Measurements from ENCODE around the gene COQ8A. TPM values are rescaled to one million over a fixed set of nuclear protein-coding genes. Genes with fewer than 3 reads are reported as not detected.
"Not testable (repeated sequence)": the region's sequence is repeated elsewhere in the genome, so short reads cannot be mapped to it uniquely, and the experiment has no call there.

The COQ8A gene
- total and polyA plus RNA-seq, 4 experiments from 2014 or later, result 43.5 to 70.7 (median 59.3) TPM

DNA sequence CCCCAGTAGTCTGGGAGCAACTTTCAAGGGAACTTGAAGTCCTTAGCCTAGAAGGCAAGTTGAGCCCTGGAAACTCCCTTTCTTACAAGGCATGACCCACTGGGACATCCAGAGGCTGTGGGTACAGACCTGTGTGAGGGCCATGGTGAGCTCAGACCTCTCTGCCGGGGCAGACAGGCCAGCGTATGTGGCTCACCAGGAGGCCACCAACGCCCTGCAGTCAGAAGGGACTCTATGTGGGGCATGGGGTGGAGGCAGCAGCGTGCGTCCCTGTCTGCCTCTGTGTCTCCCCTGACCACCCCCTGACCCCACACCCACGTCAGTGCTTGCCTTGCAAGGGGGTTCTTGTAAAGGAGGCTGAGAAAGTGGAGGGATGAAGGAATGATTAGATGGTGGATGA is 10.8 kb downstream of the COQ8A start:
- Mint-ChIP-seq H3K9me3 (peaks cover 0 to 4% (median 0%) of the 10 kb centered on the region in 8 donors), H3K27me3 (no peaks in the 10 kb centered on the region), H3K27ac (no peak overlapping the region), H3K4me1 (peaks cover 8 to 46% (median 30%) of the 10 kb centered on the region in 4 donors), H3K36me3 (peaks cover 19 to 25% of the 10 kb centered on the region in 2 donors), H3K4me3 (no peak overlapping the region)
- no peak overlapping the region for H3K4me3 ChIP-seq (ENCODE audit: low read length in 2 of 2)
- POLR2A ChIA-PET (ENCODE audit: partially characterized antibody), result no interaction called here
- CTCF ChIA-PET (ENCODE audit: partially characterized antibody), result no interaction called here
- no peaks in the 10 kb centered on the region for H3K27me3 ChIP-seq (ENCODE audit: insufficient read depth, low read length)
- no peaks in the 10 kb centered on the region for H3K9me3 ChIP-seq (ENCODE audit: control insufficient read depth in 1 of 2, low read length in 2 of 2)
- H3K27ac ChIP-seq (ENCODE audit: low read depth, low read length), result no peak overlapping the region
- no peaks in the 10 kb centered on the region for H3K4me1 ChIP-seq (ENCODE audit: insufficient read depth, low read length)
- H3K36me3 ChIP-seq (ENCODE audit: insufficient read depth, low read length), result no peaks in the 10 kb centered on the region
- intact Hi-C loops (cut with micrococcal nuclease), result no loop called here
- no peak for DNase-seq

DNA sequence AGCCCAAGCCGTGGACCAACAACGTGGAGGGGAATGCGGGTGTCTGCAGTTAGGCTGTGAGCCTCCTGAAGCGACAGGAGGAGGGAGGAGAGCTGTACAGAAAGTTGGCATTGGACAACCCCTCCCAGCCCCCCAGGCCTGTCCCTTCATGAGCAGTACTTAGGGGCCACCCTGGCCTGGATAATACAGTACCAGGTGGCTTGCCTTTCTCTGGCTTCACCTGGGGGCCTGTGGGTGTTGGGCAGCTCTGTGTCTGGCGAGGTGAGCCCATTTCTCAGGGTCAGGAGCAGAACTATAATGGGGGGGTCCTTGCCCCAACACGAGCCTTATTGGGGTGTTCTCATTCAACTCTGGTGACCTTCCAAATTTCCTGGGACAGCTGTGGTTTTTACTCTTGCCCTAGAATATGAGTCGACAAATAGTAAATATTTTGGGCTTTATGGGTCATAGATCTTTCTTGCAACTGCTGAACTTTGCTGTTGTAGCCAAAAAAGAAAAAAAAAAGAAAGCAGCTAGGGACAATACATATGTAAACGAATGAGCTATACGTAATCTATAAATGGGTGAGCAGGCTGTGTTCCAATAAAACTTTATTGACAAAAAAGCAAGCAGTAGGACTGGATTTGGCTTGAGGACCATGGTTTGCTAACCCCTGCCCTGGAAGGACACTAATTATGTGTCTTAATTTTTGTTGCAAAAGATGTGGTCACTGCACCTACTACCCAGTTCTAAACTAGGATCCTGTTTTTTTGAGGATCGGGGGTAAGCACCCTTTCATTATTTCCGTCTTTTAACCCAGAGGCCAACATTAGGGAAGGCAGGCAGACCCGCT is 11.4 kb downstream of the COQ8A start:
- no peak overlapping the region for H3K27ac Mint-ChIP-seq
- ChIA-PET POLR2A (ENCODE audit: partially characterized antibody) (no interaction called here), CTCF (ENCODE audit: partially characterized antibody) (interaction anchor here (0.5 kb wide), 1 partner anchor 13 kb away, joined by 3 read pairs; no protein-coding TSS in a partner anchor)

DNA sequence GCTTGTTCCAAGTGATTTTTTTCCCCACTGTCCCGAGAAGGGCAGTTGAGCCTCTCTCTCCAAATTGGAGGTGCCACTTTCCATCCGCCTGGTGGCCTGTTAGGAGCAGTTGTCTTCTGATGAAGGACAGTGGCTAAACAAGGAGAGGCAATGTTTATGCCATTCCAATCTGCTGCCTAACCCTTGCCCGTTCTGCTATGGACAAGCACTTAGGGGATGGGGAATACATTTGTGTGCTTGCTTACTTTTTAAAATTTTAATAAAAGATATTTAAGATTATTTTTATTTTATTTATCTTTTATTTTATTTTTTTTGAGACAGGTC is 12.0 kb downstream of the COQ8A start:
- H3K36me3 Mint-ChIP-seq, result peaks cover 19 to 28% of the 10 kb centered on the region in 2 donors
- Histone ChIP-seq H3K4me1 (ENCODE audit: insufficient read depth, low read length) (no peaks in the 10 kb centered on the region), H3K27ac (ENCODE audit: low read depth, low read length) (no peak overlapping the region), H3K36me3 (ENCODE audit: insufficient read depth, low read length) (no peaks in the 10 kb centered on the region), H3K9me3 (ENCODE audit: control insufficient read depth in 1 of 2, low read length in 2 of 2) (no peaks in the 10 kb centered on the region), H3K4me3 (ENCODE audit: low read length in 2 of 2) (no peak overlapping the region), H3K27me3 (ENCODE audit: insufficient read depth, low read length) (no peaks in the 10 kb centered on the region)
- no peak overlapping the region for H3K4me3 Mint-ChIP-seq
- ChIA-PET POLR2A (ENCODE audit: partially characterized antibody) (no interaction called here), CTCF (ENCODE audit: partially characterized antibody) (no interaction called here)
- no peak overlapping the region for H3K27ac Mint-ChIP-seq
- intact Hi-C loops (cut with micrococcal nuclease), result no loop called here
- H3K27me3 Mint-ChIP-seq, result no peaks in the 10 kb centered on the region
- H3K9me3 Mint-ChIP-seq, result peaks cover 0 to 4% (median 0%) of the 10 kb centered on the region in 8 donors
- H3K4me1 Mint-ChIP-seq, result peaks cover 6 to 34% (median 22%) of the 10 kb centered on the region in 4 donors
- no peak for DNase-seq

More for the DNA sequence above, 11.4 kb downstream of the COQ8A start:
- Histone ChIP-seq H3K4me1 (ENCODE audit: insufficient read depth, low read length) (no peaks in the 10 kb centered on the region), H3K27ac (ENCODE audit: low read depth, low read length) (no peak overlapping the region), H3K27me3 (ENCODE audit: insufficient read depth, low read length) (no peaks in the 10 kb centered on the region), H3K4me3 (ENCODE audit: low read length in 2 of 2) (no peak overlapping the region), H3K9me3 (ENCODE audit: control insufficient read depth in 1 of 2, low read length in 2 of 2) (no peaks in the 10 kb centered on the region), H3K36me3 (ENCODE audit: insufficient read depth, low read length) (no peaks in the 10 kb centered on the region)
- peaks cover 19 to 25% of the 10 kb centered on the region in 2 donors for H3K36me3 Mint-ChIP-seq
- no peak for DNase-seq
- intact Hi-C loops (cut with micrococcal nuclease), result no loop called here
- H3K4me3 Mint-ChIP-seq, result no peak overlapping the region
- H3K9me3 Mint-ChIP-seq, result peaks cover 0 to 4% (median 0%) of the 10 kb centered on the region in 8 donors
- no peaks in the 10 kb centered on the region for H3K27me3 Mint-ChIP-seq
- H3K4me1 Mint-ChIP-seq, result peaks cover 7 to 40% (median 24%) of the 10 kb centered on the region in 4 donors

DNA sequence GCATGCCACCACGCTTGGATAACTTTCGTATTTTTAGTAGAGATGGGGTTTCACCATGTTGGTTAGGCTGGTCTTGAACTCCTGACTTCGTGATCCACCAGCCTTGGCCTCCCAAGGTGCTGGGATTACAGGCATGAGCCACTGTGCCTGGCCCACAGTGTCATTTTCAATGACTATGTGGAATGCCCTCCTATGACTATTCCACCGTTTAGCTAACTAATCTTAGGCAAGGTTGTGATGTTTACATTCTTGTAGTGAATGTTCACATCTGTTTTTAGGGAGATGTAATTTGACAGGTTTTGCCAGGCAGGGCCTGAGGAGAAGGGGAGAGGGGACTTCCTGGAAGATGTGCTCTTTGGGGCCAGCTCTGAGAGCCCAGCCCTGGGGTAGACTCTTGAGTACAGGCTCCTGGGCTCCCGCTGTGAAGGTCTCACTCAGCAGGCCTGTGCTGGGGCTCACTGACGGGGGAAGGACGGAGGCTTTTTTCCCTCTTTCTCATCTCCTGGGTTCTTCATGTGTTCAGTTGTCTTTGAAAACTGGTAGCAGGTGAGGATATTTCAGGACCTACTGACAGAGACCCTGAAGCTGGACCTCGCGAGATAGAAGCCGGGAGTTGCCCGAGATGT is 13.2 kb downstream of the COQ8A start:
- DNase-seq, result no peak
- Mint-ChIP-seq H3K36me3 (peaks cover 23 to 37% of the 10 kb centered on the region in 2 donors), H3K27ac (peak overlapping the region in 1 of 7 donors; percentile 48), H3K9me3 (peaks cover 0 to 1% (median 0%) of the 10 kb centered on the region in 8 donors), H3K4me3 (no peak overlapping the region), H3K4me1 (peaks cover 11 to 37% (median 27%) of the 10 kb centered on the region in 4 donors), H3K27me3 (no peaks in the 10 kb centered on the region)
- Histone ChIP-seq H3K4me1 (ENCODE audit: insufficient read depth, low read length) (no peaks in the 10 kb centered on the region), H3K36me3 (ENCODE audit: insufficient read depth, low read length) (no peaks in the 10 kb centered on the region), H3K4me3 (ENCODE audit: low read length in 2 of 2) (no peak overlapping the region), H3K9me3 (ENCODE audit: control insufficient read depth in 1 of 2, low read length in 2 of 2) (no peaks in the 10 kb centered on the region), H3K27ac (ENCODE audit: low read depth, low read length) (no peak overlapping the region), H3K27me3 (ENCODE audit: insufficient read depth, low read length) (no peaks in the 10 kb centered on the region)
- CTCF ChIA-PET (ENCODE audit: partially characterized antibody), result no interaction called here
- intact Hi-C loops (cut with micrococcal nuclease), result no loop called here
- POLR2A ChIA-PET (ENCODE audit: partially characterized antibody), result no interaction called here

DNA sequence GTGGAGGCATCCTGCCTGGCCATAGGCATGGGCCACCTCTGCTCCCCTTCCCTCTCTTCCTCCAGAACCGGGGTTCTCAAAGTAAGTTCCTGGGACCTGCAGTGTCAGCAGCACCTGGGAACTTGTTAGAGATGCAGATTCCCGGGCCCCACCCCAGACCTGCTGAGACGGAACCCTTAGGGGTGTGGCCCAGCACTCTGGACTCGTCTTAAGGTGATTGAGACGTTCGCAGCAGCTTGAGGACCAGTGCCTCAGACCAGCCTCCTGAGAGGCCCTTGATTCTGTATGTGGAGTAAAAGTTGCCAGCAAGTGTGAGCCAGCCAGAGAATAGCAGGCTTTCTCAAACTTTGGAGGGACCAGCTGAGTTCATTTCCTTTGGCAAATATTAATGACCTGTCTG is 14.2 kb downstream of the COQ8A start:
- CTCF ChIA-PET (ENCODE audit: partially characterized antibody), result no interaction called here

DNA sequence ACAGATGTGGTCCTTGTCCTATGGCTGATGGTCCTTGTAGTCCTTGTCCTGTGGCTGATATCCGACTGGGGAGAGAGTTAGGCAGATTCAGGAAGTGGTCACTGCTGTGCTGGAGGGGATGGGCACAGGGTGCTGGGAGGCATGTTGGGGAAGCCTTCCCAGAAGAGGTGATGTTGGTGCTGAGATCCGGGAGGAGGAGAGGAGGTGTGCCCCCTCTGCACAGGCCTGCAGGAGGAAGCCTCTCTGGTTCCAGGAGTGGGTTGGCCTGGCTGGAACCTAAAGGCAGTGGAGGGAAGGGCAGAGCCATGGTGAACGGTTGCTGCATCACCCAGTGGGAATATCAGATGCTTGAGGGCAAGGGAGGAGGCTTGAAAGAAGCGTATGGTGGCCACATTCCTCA is 14.7 kb downstream of the COQ8A start:
- DNase-seq, result no peak
- ChIA-PET CTCF (ENCODE audit: partially characterized antibody) (no interaction called here), POLR2A (ENCODE audit: partially characterized antibody) (no interaction called here)
- no peaks in the 10 kb centered on the region for H3K27me3 ChIP-seq (ENCODE audit: insufficient read depth, low read length)
- peaks cover 0 to 1% (median 0%) of the 10 kb centered on the region in 8 donors for H3K9me3 Mint-ChIP-seq
- no peak overlapping the region for H3K27ac ChIP-seq (ENCODE audit: low read depth, low read length)
- peaks cover 16 to 41% (median 35%) of the 10 kb centered on the region in 4 donors for H3K4me1 Mint-ChIP-seq
- intact Hi-C loops (cut with micrococcal nuclease), result no loop called here
- no peak overlapping the region for H3K4me3 Mint-ChIP-seq
- H3K4me3 ChIP-seq (ENCODE audit: low read length in 2 of 2), result no peak overlapping the region
- H3K27me3 Mint-ChIP-seq, result no peaks in the 10 kb centered on the region
- H3K27ac Mint-ChIP-seq, result peak overlapping the region in 1 of 7 donors; percentile 29
- peaks cover 22 to 32% of the 10 kb centered on the region in 2 donors for H3K36me3 Mint-ChIP-seq
- no peaks in the 10 kb centered on the region for H3K9me3 ChIP-seq (ENCODE audit: control insufficient read depth in 1 of 2, low read length in 2 of 2)
- peaks cover 7% of the 10 kb centered on the region for H3K4me1 ChIP-seq (ENCODE audit: insufficient read depth, low read length)
- no peaks in the 10 kb centered on the region for H3K36me3 ChIP-seq (ENCODE audit: insufficient read depth, low read length)

More for the DNA sequence above, 14.2 kb downstream of the COQ8A start:
- Histone ChIP-seq H3K36me3 (ENCODE audit: insufficient read depth, low read length) (no peaks in the 10 kb centered on the region), H3K27ac (ENCODE audit: low read depth, low read length) (no peak overlapping the region), H3K4me1 (ENCODE audit: insufficient read depth, low read length) (peaks cover 4% of the 10 kb centered on the region), H3K9me3 (ENCODE audit: control insufficient read depth in 1 of 2, low read length in 2 of 2) (no peaks in the 10 kb centered on the region), H3K4me3 (ENCODE audit: low read length in 2 of 2) (no peak overlapping the region), H3K27me3 (ENCODE audit: insufficient read depth, low read length) (no peaks in the 10 kb centered on the region)
- H3K4me3 Mint-ChIP-seq, result no peak overlapping the region
- DNase-seq, result no peak
- POLR2A ChIA-PET (ENCODE audit: partially characterized antibody), result no interaction called here
- peaks cover 23 to 32% of the 10 kb centered on the region in 2 donors for H3K36me3 Mint-ChIP-seq
- H3K9me3 Mint-ChIP-seq, result peaks cover 0 to 1% (median 0%) of the 10 kb centered on the region in 8 donors
- no peaks in the 10 kb centered on the region for H3K27me3 Mint-ChIP-seq
- intact Hi-C loops (cut with micrococcal nuclease), result no loop called here
- peaks cover 13 to 37% (median 31%) of the 10 kb centered on the region in 4 donors for H3K4me1 Mint-ChIP-seq
- no peak overlapping the region for H3K27ac Mint-ChIP-seq

DNA sequence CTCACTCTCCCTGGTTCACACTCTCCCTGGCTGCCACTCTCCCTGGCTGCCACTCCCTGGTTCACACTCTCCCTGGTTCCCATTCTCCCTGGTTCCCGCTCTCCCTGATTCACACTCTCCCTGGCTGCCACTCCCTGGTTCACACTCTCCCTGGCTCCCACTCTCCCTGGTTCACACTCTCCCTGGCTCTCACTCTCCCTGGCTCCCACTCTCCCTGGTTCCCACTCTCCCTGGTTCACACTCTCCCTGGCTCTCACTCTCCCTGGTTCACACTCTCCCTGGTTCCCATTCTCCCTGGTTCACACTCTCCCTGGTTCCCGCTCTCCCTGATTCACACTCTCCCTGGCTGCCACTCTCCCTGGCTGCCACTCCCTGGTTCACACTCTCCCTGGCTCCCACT is 15.8 kb downstream of the COQ8A start:
- H3K27me3 ChIP-seq (ENCODE audit: insufficient read depth, low read length); H3K9me3 Mint-ChIP-seq; H3K4me1 ChIP-seq (ENCODE audit: insufficient read depth, low read length); H3K4me3 Mint-ChIP-seq; DNase-seq; H3K9me3 ChIP-seq (ENCODE audit: control insufficient read depth in 1 of 2, low read length in 2 of 2); H3K27ac Mint-ChIP-seq; H3K36me3 ChIP-seq (ENCODE audit: insufficient read depth, low read length); H3K4me3 ChIP-seq (ENCODE audit: low read length in 2 of 2); CTCF ChIA-PET (ENCODE audit: partially characterized antibody); H3K27ac ChIP-seq (ENCODE audit: low read depth, low read length); POLR2A ChIA-PET (ENCODE audit: partially characterized antibody); H3K27me3 Mint-ChIP-seq; intact Hi-C loops (cut with micrococcal nuclease): not testable (repeated sequence)
- Mint-ChIP-seq H3K4me1 (peaks cover 16 to 39% (median 36%) of the 10 kb centered on the region in 4 donors), H3K36me3 (peaks cover 21 to 32% of the 10 kb centered on the region in 2 donors)

All from CD4-positive, alpha-beta memory T cell (primary cell).